ENCODE measurements around the gene NDUFA3.

The NDUFA3 gene

GRCh38 chr19:54153731-54154326 is 51.2 kb downstream of the NDUFA3 start:
- Histone ChIP-seq H3K36me3 (ENCODE audit: insufficient read depth, low read length) (peaks cover 80% of the 10 kb centered on the region), H3K27me3 (ENCODE audit: insufficient read depth, low read length) (no peaks in the 10 kb centered on the region), H2AFZ (ENCODE audit: low read depth, low read length) (no peak overlapping the region), H3K4me1 (ENCODE audit: insufficient read depth, low read length) (peaks cover 6% of the 10 kb centered on the region), H3K4me3 (ENCODE audit: low read length) (no peak overlapping the region), H3K9me3 (ENCODE audit: low read length) (no peaks in the 10 kb centered on the region)

DNA sequence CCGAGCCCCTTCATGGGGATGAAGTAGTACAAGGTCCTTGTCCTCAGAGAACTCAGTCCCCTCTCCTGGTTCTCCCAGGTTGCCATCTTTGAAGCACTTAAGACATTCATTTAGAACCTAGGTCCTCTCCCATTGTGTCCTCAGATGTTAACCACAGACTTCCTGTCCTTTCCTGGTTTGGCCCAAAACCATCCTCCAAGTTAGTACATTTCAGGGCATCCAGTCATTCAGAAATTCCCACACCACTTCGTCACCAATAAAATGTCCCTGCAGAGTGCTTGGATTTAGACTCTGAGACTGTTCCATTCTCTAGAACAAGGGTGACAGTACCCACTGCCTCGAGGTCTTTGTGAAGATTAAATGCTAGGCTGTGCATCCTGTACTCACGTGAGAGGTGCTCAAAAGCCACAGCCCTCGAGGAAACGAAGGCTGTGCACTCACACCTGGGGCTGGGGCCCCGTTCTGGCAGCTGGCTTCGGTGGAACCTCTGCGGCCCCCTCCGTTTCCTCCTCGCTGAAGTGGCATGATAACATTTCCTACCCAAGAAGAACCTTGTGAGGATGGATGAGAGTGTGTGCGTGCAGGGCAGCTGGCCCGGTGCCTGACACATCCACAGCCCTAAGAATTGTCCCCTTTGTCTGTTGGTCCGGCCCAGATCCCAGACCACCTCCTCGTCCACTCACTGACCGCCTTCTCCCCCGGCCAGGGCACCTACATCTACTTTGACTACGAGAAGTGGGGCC is 52.1 kb downstream of the NDUFA3 start:
- Histone ChIP-seq H3K9me3 (ENCODE audit: low read length) (no peaks in the 10 kb centered on the region), H3K36me3 (ENCODE audit: insufficient read depth, low read length) (peaks cover 71% of the 10 kb centered on the region), H2AFZ (ENCODE audit: low read depth, low read length) (no peak overlapping the region), H3K27me3 (ENCODE audit: insufficient read depth, low read length) (no peaks in the 10 kb centered on the region), H3K4me1 (ENCODE audit: insufficient read depth, low read length) (peaks cover 10% of the 10 kb centered on the region), H3K4me3 (ENCODE audit: low read length) (no peak overlapping the region)

- H3K4me1 ChIP-seq (ENCODE audit: insufficient read depth, low read length), result peaks cover 13% of the 10 kb centered on the region
- H3K36me3 ChIP-seq (ENCODE audit: insufficient read depth, low read length), result peaks cover 64% of the 10 kb centered on the region
- H3K27me3 ChIP-seq (ENCODE audit: insufficient read depth, low read length), result no peaks in the 10 kb centered on the region
- no peaks in the 10 kb centered on the region for H3K9me3 ChIP-seq (ENCODE audit: low read length)
- no peak overlapping the region for H3K4me3 ChIP-seq (ENCODE audit: low read length)
- no peak overlapping the region for H2AFZ ChIP-seq (ENCODE audit: low read depth, low read length)
Measured at GRCh38 chr19:54155694-54156093, 53.0 kb downstream of the NDUFA3 start.

DNA sequence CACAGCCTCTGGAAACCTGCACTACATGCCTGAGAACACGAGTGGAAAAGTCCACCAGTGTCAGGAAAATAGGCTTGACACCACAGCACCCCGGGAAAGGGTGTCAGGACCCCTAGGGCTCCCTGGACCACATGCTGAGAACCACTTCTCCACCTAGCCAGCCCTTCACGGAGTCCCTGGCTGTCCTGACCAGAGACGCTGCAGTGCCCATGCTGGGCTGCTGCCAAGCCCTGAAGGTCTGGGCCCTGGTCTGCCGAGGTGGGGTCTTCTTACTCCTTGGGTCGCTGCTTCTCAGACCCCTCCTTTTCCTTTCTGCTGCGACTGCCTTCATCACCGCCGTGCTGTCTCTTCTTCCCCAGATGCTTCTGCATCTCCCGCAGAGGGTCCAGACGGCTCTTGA is 53.8 kb downstream of the NDUFA3 start:
- H2AFZ ChIP-seq (ENCODE audit: low read depth, low read length), result no peak overlapping the region
- peaks cover 59% of the 10 kb centered on the region for H3K36me3 ChIP-seq (ENCODE audit: insufficient read depth, low read length)
- peaks cover 18% of the 10 kb centered on the region for H3K4me1 ChIP-seq (ENCODE audit: insufficient read depth, low read length)
- no peaks in the 10 kb centered on the region for H3K9me3 ChIP-seq (ENCODE audit: low read length)
- H3K27me3 ChIP-seq (ENCODE audit: insufficient read depth, low read length), result no peaks in the 10 kb centered on the region
- H3K4me3 ChIP-seq (ENCODE audit: low read length), result no peak overlapping the region

- H2AFZ ChIP-seq (ENCODE audit: low read depth, low read length), result no peak overlapping the region
- H3K4me1 ChIP-seq (ENCODE audit: insufficient read depth, low read length), result peaks cover 18% of the 10 kb centered on the region
- H3K36me3 ChIP-seq (ENCODE audit: insufficient read depth, low read length), result peaks cover 55% of the 10 kb centered on the region
- no peak overlapping the region for H3K4me3 ChIP-seq (ENCODE audit: low read length)
- H3K27me3 ChIP-seq (ENCODE audit: insufficient read depth, low read length), result no peaks in the 10 kb centered on the region
- no peaks in the 10 kb centered on the region for H3K9me3 ChIP-seq (ENCODE audit: low read length)
Measured at GRCh38 chr19:54156953-54157352, 54.3 kb downstream of the NDUFA3 start.
